Hepatocyte (in vitro differentiated cells): Measurements from ENCODE around the gene POMGNT2.

Experiments used
- EZH2 ChIP-seq: fragments of 200-600 bp; sonication (generic); IDR thresholded peaks from 2 replicates; pipeline ENCODE4 v1.6.1; 2016; ENCODE audit warnings: antibody characterized with exemption, mild to moderate bottlenecking, borderline replicate concordance
- EZH2phosphoT487 ChIP-seq: fragments of 200-600 bp; sonication (generic); IDR thresholded peaks from one replicate; pipeline ENCODE4 v1.6.1; 2018; ENCODE audit warnings: antibody characterized with exemption, mild to moderate bottlenecking, low read depth, moderate library complexity; ENCODE audit not compliant: unreplicated experiment, severe bottlenecking
- TF ChIP-seq, protein P1 (sequence below): fragments of 200-600 bp; sonication (generic); IDR thresholded peaks from 2 replicates; pipeline ENCODE4 v1.5.1; 2016; ENCODE audit warnings: antibody characterized with exemption, mild to moderate bottlenecking; ENCODE audit not compliant: poor library complexity

DNA sequence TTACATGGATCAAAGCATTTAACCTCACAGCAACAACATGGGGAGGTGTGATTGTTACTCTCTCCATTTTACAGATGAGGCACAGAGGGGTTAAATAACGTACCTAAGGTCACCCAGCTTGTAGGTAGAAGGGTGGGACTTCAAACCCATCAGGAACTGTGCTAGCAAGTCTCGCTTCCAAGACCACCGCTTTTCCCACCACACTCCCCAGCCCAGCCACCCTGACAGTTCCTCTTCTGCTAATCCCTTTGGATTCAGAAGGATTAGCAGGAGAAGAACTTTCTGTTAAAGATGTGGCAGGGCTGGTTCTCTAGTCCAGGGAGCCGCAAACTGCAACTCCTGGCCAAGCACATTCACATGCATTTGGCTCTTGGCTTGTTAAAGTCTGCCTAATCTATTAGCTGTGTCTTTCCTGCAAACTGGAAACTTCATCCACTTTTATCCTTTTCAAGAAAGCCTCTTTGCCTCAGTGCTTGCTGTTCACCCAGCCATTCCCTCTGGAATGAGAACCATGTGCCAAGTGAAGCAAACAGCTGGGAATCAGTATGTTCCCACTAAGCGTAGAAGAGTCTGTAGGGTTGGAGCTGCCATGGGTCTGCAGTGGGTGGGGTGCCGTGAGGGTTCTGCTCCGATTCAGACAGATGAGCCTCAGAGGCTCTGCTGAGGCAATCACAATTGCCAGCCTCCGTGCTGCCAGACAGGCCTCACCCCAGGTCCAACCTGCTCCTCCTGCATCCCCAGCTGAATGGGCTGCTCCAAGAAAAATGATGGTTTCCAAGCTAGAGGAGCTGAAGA is 44.6 kb downstream of the POMGNT2 start:
- TF ChIP-seq EZH2: no peak
- TF ChIP-seq, protein P1, sequence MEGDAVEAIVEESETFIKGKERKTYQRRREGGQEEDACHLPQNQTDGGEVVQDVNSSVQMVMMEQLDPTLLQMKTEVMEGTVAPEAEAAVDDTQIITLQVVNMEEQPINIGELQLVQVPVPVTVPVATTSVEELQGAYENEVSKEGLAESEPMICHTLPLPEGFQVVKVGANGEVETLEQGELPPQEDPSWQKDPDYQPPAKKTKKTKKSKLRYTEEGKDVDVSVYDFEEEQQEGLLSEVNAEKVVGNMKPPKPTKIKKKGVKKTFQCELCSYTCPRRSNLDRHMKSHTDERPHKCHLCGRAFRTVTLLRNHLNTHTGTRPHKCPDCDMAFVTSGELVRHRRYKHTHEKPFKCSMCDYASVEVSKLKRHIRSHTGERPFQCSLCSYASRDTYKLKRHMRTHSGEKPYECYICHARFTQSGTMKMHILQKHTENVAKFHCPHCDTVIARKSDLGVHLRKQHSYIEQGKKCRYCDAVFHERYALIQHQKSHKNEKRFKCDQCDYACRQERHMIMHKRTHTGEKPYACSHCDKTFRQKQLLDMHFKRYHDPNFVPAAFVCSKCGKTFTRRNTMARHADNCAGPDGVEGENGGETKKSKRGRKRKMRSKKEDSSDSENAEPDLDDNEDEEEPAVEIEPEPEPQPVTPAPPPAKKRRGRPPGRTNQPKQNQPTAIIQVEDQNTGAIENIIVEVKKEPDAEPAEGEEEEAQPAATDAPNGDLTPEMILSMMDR: no peak
- no peak for TF ChIP-seq EZH2phosphoT487
